GM12874 (cell line): Measurements from ENCODE around the gene SEPTIN3.

Experiments
- TF ChIP-seq, protein P1 (sequence below): IDR thresholded peaks from 2 replicates; pipeline ENCODE4 v1.5.1; 2011; ENCODE audit warnings: low read depth, mild to moderate bottlenecking, control low read depth, low read length, moderate library complexity; ENCODE audit not compliant: insufficient read depth

SEPTIN3 gene

DNA sequence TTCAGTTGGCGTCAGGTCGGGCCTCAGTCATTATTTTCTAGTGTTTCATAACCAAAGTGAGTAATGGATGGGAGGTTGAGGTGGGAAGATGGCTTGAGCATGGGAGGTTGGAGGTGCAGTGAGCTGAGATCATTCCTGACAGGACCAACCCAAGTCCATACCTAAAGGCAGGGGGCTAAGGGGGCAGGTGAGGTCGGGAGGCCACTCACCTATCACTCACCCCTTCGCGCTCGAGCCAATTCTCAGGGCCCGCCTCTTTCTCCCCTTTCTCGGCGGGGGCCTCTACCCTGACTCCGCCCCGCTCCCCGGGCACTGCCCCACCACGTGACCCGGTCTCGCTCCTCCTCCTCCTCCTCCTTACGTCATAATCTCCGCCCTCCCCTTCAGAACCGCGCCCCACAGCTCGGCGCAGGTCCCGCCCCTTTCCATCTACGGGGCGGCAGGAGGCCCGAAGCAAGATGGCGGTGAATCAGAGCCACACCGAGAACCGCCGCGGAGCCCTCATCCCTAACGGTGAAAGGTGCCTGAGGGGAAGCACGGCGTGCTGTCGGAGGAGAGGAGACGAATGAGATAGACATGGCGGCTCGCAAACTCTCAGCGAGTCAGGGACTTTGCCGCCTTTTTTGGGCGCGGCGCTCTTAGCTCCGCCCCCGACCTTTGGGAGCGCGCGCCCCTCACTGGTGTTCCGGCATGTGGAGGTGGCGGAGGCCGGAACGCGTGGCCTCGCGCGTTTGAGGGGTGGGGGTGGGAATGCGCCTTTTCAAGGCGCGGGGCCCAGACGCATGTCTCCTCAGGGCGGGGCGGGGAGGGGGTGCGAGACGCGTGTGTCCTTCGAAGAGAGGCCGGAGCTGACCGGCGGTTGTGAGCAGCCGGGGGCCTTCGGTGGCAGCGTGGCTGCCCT lies 29.4 kb downstream of the SEPTIN3 start, which contains the start of gene WBP2NL:
WBP2NL (plus strand) TSS at position 428 of the 901 bp plus-strand sequence; CDS start at position 459, 31 bp downstream.
- TF ChIP-seq, protein P1, sequence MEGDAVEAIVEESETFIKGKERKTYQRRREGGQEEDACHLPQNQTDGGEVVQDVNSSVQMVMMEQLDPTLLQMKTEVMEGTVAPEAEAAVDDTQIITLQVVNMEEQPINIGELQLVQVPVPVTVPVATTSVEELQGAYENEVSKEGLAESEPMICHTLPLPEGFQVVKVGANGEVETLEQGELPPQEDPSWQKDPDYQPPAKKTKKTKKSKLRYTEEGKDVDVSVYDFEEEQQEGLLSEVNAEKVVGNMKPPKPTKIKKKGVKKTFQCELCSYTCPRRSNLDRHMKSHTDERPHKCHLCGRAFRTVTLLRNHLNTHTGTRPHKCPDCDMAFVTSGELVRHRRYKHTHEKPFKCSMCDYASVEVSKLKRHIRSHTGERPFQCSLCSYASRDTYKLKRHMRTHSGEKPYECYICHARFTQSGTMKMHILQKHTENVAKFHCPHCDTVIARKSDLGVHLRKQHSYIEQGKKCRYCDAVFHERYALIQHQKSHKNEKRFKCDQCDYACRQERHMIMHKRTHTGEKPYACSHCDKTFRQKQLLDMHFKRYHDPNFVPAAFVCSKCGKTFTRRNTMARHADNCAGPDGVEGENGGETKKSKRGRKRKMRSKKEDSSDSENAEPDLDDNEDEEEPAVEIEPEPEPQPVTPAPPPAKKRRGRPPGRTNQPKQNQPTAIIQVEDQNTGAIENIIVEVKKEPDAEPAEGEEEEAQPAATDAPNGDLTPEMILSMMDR: no peak

DNA sequence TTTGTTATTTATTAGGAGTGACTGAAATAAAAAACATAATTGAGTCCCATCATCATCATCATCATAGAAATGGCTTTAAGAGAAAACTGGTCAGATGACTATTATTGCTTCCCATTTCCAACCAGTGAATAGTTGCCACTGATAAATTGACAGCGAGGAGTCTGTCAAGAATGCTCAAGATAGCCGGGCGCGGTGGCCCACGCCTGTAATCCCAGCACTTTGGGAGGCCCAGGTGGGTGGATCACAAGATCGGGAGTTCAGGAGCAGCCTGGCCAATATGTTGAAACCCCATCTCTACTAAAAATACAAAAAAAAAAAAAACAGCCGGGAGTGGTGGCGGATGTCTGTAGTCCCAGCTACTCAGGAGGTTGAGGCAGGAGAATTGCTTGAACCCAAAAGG lies 31.2 kb downstream of the SEPTIN3 start:
- TF ChIP-seq, protein P1: no peak

DNA sequence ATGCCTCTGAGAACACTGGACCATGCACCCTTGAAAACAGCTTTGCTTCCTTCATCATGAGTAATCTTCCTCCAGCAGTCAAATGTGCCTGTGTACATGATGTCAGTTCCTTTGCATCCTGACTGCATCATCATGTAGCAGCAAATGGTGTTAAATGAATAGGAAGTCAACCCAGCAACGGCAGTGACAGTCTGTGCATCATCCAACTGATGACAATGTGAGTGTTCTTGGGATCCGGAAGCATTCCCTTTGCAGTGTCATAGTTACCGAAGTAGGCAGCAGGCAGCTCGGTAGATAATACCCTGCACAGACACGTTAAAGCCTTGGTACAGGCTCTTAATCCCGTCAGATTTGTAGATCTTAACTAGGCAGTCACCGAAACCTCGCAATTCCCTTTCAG lies 31.9 kb downstream of the SEPTIN3 start:
- TF ChIP-seq, protein P1: no peak

DNA sequence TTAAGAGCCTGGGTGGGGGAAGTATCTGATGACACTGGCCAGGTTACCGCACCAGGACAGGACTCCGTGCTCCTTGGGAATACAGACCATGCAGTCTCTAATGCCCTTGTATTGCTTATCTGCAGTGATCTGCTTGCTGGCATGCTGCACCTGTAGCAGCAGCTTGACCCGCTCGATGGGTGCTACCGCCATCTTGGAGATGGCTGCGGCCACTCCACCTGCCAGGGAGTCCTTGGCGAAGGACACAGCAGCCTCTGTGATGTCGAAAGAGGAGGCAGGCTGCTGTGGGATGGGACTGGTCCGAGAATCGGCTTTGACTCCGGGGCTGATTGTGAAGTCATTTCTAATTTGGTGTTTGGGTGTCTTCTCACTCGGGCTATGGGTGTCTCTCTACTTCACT lies 32.5 kb downstream of the SEPTIN3 start:
- TF ChIP-seq, protein P1: no peak

DNA sequence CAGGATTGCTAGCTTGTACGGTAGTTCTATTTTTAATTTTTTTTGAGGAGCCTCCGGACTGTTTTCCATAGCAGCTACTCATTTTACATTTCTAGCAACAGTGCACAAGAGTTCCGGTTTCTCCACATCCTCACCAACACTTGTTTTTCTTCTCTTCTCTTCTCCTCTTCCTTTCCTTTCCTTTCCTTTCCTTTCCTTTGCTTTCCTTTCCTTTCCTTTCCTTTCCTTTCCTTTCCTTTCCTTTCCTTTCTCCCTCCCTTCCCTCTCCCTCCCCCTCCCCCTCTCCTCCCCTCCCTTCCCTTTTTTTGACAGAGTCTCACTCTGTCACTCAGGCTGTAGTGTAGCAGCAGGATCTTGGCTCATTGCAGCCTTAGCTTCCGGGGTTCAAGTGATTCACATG lies 38.7 kb downstream of the SEPTIN3 start:
- TF ChIP-seq, protein P1: no peak

DNA sequence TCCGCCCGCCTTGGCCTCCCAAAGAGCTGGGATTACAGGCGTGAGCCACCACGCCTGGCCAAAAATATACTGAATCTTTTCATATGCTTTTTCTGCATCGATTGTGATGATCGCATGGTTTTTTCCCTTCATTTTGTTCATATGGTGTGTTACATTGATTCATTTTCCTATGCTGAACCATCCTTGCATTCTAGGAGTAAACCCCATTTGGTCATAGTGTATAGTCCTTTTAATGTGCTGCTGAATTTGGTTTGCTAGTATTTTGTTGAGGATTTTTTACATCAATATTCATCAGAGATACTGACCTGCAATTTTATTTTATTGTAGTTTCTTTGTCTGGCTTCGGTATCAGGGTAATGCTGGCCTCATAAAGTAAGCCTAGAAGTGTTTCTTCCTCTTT lies 41.5 kb downstream of the SEPTIN3 start:
- TF ChIP-seq, protein P1: no peak

DNA sequence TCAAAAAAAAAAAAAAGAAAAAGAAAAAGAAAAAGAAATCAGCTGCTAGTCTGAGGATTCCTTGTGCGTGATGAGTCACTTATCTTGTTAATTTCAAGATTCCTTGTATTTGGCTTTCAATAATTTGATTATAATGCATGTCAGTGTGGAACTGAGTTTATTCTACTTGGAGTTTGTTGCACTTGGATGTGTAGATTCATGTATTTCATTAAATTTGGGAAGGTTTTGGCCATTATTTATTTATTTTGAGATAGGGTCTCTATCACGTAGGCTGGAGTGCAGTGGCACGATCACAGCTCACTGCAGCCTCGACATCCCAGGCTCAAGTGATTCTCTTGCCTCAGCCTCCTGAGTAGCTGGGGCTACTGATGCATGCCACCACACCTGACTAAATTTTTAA lies 44.1 kb downstream of the SEPTIN3 start:
- TF ChIP-seq, protein P1: no peak
